K562 (cell line): ENCODE data around the gene ELOA2. TPM values are rescaled to one million over a fixed set of nuclear protein-coding genes. Genes with fewer than 3 reads are reported as not detected.

ENCODE experiments used
- ATAC-seq: fragments of 200-7000 bp; cut with Tn5 transposase; 3 replicates; pipeline ENCODE4 v1.9.1; 2020; ENCODE audit warnings: moderate library complexity
- BruUV-seq: library from RNA; stranded (reverse); fragments of 400-500 nt; replicated peaks from 2 replicates; lab custom pipeline; 2021; lab: Mats Ljungman, UMichigan
- CTCF ChIA-PET: fragments of 300-600 bp; formaldehyde crosslinking; extraction: SDS; loops from one replicate; lab custom pipeline; 2021; ENCODE audit warnings: low intra/inter-chr PET ratio; lab: Yijun Ruan, JAX
- POLR2A ChIA-PET: fragments of 300-600, 350-650 bp; sonication (Branson Sonifier 250); formaldehyde crosslinking; extraction: SDS; loops from one replicate; lab custom pipeline; 2021; ENCODE audit warnings: antibody characterized with exemption, inconsistent platforms; lab: Yijun Ruan, JAX
- DNase-seq, 4 experiments: peaks; one replicate each; pipeline versions ENCODE4 v3.0.0 to v3.0.0-alpha.2; 2011 to 2018; ENCODE audit warnings: low spot score in 3 of 4, mixed read lengths in 3 of 4; ENCODE audit errors: extremely low read depth in 1 of 4
- FAIRE-seq: peaks from 2 replicates; lab custom pipeline; 2011; peaks lifted over from hg19 to GRCh38; lab: Jason Lieb, UNC
- H2AFZ ChIP-seq: 2 replicates; pipeline ENCODE4 v1.6.0; 2011; ENCODE audit warnings: low read depth, low read length, control low read depth, inconsistent platforms
- H3K27ac ChIP-seq: fragments of 200-600 bp; 3 replicates; pipeline ENCODE4 v1.8.0; 2011; ENCODE audit warnings: low read depth, mild to moderate bottlenecking, control low read depth, inconsistent platforms, low read length, moderate library complexity, mixed read lengths; ENCODE audit errors: extremely low read depth
- H3K27me3 ChIP-seq, 2 experiments: fragments of 300-600 bp in 1 of 2; 2 replicates in 1 of 2; 3 replicates in 1 of 2; pipeline versions ENCODE4 v1.6.0 to v1.8.0; 2011; ENCODE audit warnings: inconsistent platforms in 2 of 2, low read length in 2 of 2, mild to moderate bottlenecking in 1 of 2, mixed read lengths in 1 of 2, moderate library complexity in 1 of 2; ENCODE audit not compliant: control insufficient read depth in 2 of 2, insufficient read depth in 2 of 2
- H3K36me3 ChIP-seq: fragments of 300-600 bp; 3 replicates; pipeline ENCODE4 v1.8.0; 2011; ENCODE audit warnings: mild to moderate bottlenecking, low read length, inconsistent platforms; ENCODE audit not compliant: control insufficient read depth, insufficient read depth
- H3K4me1 ChIP-seq, 2 experiments: fragments of 200-600 bp in 1 of 2; replicated peaks in 1 of 2; 2 replicates in 1 of 2; 3 replicates in 1 of 2; pipeline versions ENCODE4 v1.5.1 to v1.8.0; 2011; ENCODE audit warnings: inconsistent platforms in 2 of 2, low read length in 2 of 2, mild to moderate bottlenecking in 1 of 2, mixed read lengths in 1 of 2, moderate library complexity in 1 of 2; ENCODE audit not compliant: control insufficient read depth in 2 of 2, insufficient read depth in 2 of 2
- H3K4me2 ChIP-seq: 2 replicates; pipeline ENCODE4 v1.6.1; 2011; ENCODE audit warnings: low read length, control low read depth, inconsistent platforms, mixed read lengths; ENCODE audit not compliant: insufficient read depth
- H3K4me3 ChIP-seq: fragments of 200-600 bp; sonication (generic), shearing (Covaris generic); 2 replicates; pipeline ENCODE4 v1.5.1; 2016; ENCODE audit warnings: control low read depth, inconsistent platforms
- H3K79me2 ChIP-seq: fragments of 200-600 bp; 3 replicates; pipeline ENCODE4 v1.8.0; 2011; ENCODE audit warnings: low read length, inconsistent platforms; ENCODE audit not compliant: control insufficient read depth, insufficient read depth
- H3K9ac ChIP-seq, 2 experiments: 2 replicates each; pipeline versions ENCODE4 v1.6.0 to v1.6.1; 2011; ENCODE audit warnings: low read depth in 2 of 2, low read length in 2 of 2, control low read depth in 1 of 2, inconsistent platforms in 1 of 2, mild to moderate bottlenecking in 1 of 2, mixed read lengths in 1 of 2; ENCODE audit not compliant: insufficient read depth in 1 of 2
- H3K9me1 ChIP-seq: one replicate; pipeline ENCODE4 v1.6.0; 2011; ENCODE audit warnings: inconsistent platforms, mild to moderate bottlenecking, low read length, moderate library complexity; ENCODE audit not compliant: control insufficient read depth, insufficient read depth
- H3K9me3 ChIP-seq: replicated peaks from 2 replicates; pipeline ENCODE4 v1.5.1; 2011; ENCODE audit warnings: low read depth, low read length, inconsistent platforms; ENCODE audit not compliant: control insufficient read depth, insufficient read depth
- H4K20me1 ChIP-seq: replicated peaks from 2 replicates; pipeline ENCODE4 v1.6.1; 2011; ENCODE audit warnings: low read length, inconsistent platforms, mixed read lengths; ENCODE audit not compliant: control insufficient read depth, insufficient read depth
- FOSL1 ChIP-seq: fragments of 200-800 bp; sonication (Bioruptor generic); conservative IDR thresholded peaks from 2 replicates; pipeline ENCODE4 v1.6.1; 2016; ENCODE audit warnings: missing genetic modification characterization, missing compliant biosample characterization
- KLF6 ChIP-seq: fragments of 250-450 bp; sonication (Bioruptor Pico); IDR thresholded peaks from 2 replicates; pipeline ENCODE4 v1.4.0; 2020; ENCODE audit warnings: mild to moderate bottlenecking, moderate library complexity, borderline replicate concordance
- L3MBTL2 ChIP-seq: fragments of 450-650 bp; IDR thresholded peaks from 2 replicates; pipeline ENCODE4 v1.6.1; 2016; ENCODE audit warnings: mild to moderate bottlenecking, moderate library complexity
- WGBS: fragments of 100-300 bp; shearing (Covaris generic); methylation state at CpG from one replicate; pipeline ENCODE4 v1.1.6; 2016; ENCODE audit warnings: low coverage, mixed read lengths; ENCODE audit not compliant: insufficient coverage; ENCODE audit errors: missing lambda C conversion rate; 5-methylcytosine and 5-hydroxymethylcytosine counted together
- in situ Hi-C: fragments of 300-500 bp; cut with MboI; formaldehyde crosslinking; loops from 4 replicates; pipeline ENCODE4 v1.15.0; 2018; ENCODE audit warnings: inconsistent platforms, mixed read lengths
- intact Hi-C: fragments of 100-400 bp; cut with micrococcal nuclease; formaldehyde crosslinking; loops from 2 replicates; pipeline ENCODE4 v1.14.2; 2022
- polyA plus RNA-seq, 8 experiments: library from polyadenylated mRNA; depleted of rRNA in 4 of 8; stranded (reverse) in 5 of 8; unstranded in 3 of 8; fragments of >200 nt; fragmentation: Nextera tagmentation in 2 of 8; fragmentation: Illumina TruSeq in 1 of 8; extraction: Ambion mirVana in 2 of 8; extraction: Trizol in 1 of 8; gene quantifications; 2 replicates each; pipeline versions ENCODE4 v1.2.1 to v1.2.3, GENCODE V29; 2011 to 2014; ENCODE audit warnings: inconsistent platforms in 1 of 8, missing spikeins in 1 of 8
- total RNA-seq, 7 experiments: library from RNA; depleted of rRNA in 6 of 7; stranded (reverse); fragments of >200 nt in 6 of 7; fragmentation: Illumina TruSeq in 2 of 7; extraction: Trizol in 2 of 7; gene quantifications; 2 replicates each; pipeline versions ENCODE4 v1.2.1 to v1.2.3, GENCODE V29; 2011 to 2021; ENCODE audit warnings: low replicate concordance in 1 of 7
- TF ChIP-seq, protein P1 (sequence below): fragments of 450-650 bp; IDR thresholded peaks from 2 replicates; pipeline ENCODE4 v1.6.1; 2018; ENCODE audit not compliant: partially characterized antibody

ELOA2 gene
- total and polyA plus RNA-seq, 9 of the 15 experiments (the other 6 are each of a cell fraction or from before 2014, with no cell fraction given), result not detected

DNA sequence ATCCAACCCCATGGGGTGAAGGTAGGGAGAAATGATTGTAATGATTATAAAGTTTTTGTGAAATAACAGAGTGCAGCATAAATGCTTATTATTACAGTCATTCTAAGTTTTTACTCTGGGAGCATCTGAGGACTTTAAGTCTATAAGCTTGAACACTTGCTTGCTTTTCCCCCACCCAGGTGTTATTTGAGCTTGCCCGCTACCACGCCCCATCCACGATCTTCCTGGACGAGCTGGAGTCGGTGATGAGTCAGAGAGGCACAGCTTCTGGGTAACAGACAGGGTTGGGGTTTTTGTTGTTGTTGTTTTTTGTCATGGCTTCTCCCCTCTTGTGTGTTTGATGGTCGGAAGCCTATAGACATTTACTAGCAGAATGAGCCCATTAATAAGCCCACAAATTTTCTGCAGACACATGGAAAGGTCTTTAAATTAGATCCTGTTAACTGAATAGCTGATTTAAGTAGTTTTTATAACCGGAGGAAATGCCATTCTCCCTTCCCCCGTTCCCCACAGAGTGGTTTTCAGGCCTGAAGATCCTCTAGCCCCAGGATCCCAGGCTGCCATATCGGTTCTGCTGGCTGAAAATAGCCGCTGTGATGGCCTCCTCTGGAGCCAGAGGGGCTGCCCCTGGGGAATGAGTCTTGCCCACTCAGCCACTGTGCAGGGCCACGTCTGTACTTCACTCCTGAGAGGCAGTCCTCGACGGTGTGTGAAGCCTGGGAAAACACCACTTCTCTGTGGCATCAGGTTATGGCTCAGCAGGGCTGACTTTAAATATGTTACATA lies 39.9 kb upstream of the ELOA2 start:
- DNase-seq (peak in 1 of 4 experiments; percentile 5), ATAC-seq (no peak), FAIRE-seq (no peak)
- TF ChIP-seq, protein P1, sequence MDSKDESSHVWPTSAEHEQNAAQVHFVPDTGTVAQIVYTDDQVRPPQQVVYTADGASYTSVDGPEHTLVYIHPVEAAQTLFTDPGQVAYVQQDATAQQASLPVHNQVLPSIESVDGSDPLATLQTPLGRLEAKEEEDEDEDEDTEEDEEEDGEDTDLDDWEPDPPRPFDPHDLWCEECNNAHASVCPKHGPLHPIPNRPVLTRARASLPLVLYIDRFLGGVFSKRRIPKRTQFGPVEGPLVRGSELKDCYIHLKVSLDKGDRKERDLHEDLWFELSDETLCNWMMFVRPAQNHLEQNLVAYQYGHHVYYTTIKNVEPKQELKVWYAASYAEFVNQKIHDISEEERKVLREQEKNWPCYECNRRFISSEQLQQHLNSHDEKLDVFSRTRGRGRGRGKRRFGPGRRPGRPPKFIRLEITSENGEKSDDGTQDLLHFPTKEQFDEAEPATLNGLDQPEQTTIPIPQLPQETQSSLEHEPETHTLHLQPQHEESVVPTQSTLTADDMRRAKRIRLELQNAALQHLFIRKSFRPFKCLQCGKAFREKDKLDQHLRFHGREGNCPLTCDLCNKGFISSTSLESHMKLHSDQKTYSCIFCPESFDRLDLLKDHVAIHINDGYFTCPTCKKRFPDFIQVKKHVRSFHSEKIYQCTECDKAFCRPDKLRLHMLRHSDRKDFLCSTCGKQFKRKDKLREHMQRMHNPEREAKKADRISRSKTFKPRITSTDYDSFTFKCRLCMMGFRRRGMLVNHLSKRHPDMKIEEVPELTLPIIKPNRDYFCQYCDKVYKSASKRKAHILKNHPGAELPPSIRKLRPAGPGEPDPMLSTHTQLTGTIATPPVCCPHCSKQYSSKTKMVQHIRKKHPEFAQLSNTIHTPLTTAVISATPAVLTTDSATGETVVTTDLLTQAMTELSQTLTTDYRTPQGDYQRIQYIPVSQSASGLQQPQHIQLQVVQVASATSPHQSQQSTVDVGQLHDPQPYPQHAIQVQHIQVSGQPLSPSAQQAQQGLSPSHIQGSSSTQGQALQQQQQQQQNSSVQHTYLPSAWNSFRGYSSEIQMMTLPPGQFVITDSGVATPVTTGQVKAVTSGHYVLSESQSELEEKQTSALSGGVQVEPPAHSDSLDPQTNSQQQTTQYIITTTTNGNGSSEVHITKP, result peak; percentile 20
- TF ChIP-seq L3MBTL2 (no peak), KLF6 (CRISPR knock-in tag) (no peak), FOSL1 (tag) (peak; percentile 34)
- no TSS peak for BruUV-seq
- no peaks in the 10 kb centered on the region for H3K9me1 ChIP-seq
- POLR2A ChIA-PET, result interaction anchor here (1.3 kb wide), 1 partner anchor 12 kb away, joined by 3 read pairs; no protein-coding TSS in a partner anchor
- H3K9ac ChIP-seq, result no peak overlapping the region
- no peaks in the 10 kb centered on the region for H3K79me2 ChIP-seq
- H3K4me2 ChIP-seq, result no peak overlapping the region
- CTCF ChIA-PET, result no interaction called here
- peaks cover 0 to 7% of the 10 kb centered on the region in 2 experiments; a peak in 2 of 5 replicates for H3K27me3 ChIP-seq
- H4K20me1 ChIP-seq, result no peaks in the 10 kb centered on the region
- no peaks in the 10 kb centered on the region for H3K9me3 ChIP-seq
- intact Hi-C loops, result no loop called here
- no peak overlapping the region for H3K27ac ChIP-seq
- in situ Hi-C loops, result no loop called here
- 1% methylated on average over 9 of the region's 13 CpGs for WGBS
- H3K36me3 ChIP-seq, result no peaks in the 10 kb centered on the region
- H3K4me1 ChIP-seq, result no peaks in the 10 kb centered on the region
- no peak overlapping the region for H3K4me3 ChIP-seq
- no peak overlapping the region for H2AFZ ChIP-seq
